Fibroblast of upper back skin (primary cell): Measurements from ENCODE around the gene ZWINT.

Experiments used
- DNase-seq: peaks from one replicate; pipeline ENCODE4 v3.0.0-alpha.2; 2013

The ZWINT gene, protein sequence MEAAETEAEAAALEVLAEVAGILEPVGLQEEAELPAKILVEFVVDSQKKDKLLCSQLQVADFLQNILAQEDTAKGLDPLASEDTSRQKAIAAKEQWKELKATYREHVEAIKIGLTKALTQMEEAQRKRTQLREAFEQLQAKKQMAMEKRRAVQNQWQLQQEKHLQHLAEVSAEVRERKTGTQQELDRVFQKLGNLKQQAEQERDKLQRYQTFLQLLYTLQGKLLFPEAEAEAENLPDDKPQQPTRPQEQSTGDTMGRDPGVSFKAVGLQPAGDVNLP

DNA sequence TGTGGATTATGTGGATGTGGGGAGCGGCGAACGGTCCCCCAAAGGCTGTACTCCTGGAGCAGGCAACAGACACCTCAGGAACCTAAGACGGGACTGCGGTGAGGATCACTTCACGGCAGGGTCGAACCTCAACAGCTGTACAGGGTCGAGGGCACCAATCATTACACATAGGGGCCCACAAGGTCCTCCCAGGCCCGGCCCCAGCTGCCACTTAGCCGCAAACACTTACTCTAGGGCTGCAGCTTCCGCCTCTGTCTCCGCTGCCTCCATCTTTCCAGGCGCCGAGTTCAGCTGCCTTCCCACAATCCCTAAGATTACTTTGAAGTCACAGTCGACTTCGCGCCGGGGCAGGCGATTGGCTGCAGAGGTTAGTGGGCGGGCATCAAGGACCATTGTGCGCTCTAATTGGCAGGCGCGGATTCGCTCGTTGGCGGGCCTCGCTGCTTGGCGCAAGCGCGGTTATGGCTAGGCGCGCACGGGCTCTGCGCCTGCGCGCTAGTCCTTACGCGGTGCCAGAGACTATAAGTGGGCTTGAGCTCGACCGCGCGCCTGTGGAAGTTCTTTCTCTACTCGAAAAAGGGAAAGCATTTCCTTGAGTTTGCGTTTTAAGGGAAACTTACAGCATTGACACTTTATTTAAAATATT lies at the start of gene ZWINT:
Gene ZWINT, minus strand, starts transcription at position 293 of the 646 bp plus-strand sequence. Its CDS starts 23 bp downstream, at position 270.
- DNase-seq = peak; percentile 97

DNA sequence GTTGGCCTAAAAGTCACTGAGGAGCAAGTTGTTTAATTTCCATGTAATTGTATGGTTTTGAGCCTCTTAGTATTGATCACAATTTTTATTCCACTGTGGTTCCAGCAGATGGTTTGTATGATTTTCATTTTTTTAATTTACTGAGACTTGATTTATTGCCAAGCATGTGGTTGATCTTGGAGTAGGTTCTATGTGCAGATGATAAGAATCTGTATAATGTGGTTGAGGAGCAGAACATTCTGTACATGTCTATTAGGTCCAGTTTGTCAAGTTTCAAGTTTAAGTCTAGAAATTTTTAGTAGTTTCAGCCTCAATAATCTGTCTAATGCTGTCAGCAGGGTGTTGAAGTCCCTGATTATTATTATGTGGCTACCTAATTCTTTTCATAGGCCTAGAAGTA lies 22.7 kb upstream of the ZWINT start:
- no peak for DNase-seq

DNA sequence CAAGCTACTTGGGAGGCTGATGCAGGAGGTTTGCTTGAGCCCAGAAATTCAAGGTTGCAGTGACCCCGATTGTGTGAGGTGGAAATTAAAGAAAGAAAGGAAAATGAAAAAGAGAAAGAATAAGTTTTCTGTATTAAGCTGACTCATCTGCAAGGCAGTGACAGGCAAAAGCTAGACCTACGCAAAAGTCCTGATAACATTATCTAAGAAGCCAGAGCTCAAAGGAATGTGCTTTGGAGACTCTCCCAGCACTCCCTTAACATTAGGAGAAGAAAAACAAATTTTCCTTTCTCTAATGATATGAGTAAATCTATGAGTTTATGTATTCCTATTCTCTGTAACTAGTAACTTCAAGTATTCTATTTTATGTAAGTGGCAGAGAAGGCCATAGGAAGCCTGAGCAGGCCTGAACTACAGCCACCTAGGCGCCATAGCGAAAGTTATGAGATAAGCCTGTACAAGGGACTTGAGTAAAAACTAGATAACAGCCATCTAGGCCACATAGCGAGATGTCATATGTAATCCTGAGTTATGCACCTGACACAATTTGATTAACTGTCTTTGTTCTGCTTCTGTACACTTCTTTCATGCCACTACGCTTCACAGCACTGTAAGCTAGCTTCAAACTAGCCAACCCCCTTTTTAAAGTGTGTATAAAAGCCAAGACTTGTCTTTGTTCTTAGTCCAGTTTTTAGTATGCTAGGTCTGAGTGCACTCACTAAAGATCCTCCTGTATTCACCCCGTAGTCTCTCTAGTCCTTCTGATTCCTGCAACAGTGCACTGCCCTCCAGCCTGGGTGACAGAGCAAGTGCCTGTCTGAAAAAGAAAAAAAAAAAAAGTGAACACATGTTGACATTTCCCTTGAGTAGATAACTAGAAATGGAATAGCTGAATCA lies 9.4 kb upstream of the ZWINT start:
- DNase-seq = no peak

DNA sequence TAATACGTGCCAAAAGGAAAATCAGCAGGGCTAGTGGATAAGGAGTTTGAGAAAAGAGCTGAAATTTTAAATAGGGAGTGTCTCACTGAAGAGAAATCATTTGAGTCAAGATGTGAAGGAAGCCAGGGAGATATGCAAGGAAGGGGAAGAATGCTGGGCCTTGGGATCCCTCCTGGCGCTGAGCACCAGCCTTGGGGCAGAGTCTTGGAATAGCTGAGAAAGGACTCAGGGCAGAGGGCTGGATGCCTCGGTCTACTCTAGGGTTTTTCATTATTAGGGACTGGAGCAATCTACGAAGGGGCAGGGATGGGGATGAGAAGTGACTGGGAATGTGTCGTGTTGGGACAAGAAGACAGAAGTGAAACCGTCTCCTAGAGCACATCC lies 484 bp downstream of the ZWINT start:
- DNase-seq = no peak

DNA sequence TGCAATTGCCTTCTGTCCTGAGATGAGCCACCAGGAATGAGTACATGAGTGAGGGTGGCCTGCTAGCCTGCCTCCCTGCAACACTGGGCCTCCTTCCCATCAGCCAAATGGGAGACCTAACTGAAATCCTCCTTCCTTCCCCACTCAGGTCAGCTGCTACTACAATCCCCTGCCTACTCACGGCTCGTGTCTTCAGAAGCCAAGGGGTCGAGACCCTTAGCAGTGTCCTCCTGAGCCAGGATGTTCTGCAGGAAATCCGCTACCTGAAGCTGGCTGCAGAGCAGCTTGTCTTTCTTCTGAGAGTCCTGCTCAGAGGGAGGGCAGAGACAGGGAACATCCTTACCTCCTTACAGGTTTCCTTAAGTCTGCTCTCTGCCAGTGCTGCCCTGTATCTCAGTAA lies 1.2 kb downstream of the ZWINT start:
- DNase-seq = no peak

DNA sequence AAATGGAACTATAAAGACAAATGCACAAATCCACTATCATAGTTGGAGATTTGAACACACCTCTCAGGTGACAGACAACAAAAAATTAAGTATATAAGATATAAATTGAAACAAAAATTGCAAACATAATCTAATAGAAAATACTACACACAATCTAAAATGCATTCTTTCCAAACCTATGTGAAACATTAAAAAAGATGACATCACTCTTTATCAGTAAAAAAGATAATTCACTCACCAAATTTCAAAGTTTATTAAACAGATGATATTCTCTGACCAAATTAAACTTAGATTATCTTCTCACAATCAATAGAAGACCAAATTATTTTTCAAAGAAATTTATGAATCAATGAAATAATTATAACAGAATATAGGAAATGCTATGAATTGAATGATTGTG lies 4.0 kb downstream of the ZWINT start:
- no peak for DNase-seq

DNA sequence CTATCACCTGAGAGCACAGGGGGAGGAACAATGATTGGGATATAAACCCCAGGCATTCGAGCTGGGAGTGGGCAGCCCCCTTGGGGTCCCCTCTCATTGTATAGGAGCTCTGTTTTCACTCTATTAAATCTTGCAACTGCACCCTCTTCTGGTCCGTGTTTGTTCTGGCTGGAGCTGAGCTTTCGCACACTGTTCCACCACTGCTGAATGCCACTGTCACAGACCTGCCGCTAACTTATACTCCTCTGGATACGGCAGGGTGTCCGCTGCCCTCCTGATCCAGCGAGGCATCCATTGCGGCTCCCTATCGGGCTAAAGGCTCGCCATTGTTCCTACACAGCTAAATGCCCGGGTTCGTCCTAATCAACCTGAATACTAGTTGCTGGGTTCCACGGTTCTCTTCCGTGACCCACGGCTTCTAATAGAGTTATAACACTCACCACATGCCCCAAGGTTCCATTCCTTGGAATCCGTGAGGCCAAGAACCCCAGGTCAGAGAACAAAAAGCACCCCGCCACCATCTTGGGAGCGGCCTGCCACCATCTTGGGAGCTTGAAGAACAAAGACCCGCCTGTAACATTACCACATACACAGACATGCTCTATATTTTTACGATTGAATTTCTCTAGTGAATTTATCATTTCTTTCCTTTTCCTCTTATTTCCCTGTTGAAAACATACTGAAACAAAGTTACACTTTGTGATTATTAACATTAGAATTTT lies 9.0 kb downstream of the ZWINT start:
- DNase-seq = no peak

DNA sequence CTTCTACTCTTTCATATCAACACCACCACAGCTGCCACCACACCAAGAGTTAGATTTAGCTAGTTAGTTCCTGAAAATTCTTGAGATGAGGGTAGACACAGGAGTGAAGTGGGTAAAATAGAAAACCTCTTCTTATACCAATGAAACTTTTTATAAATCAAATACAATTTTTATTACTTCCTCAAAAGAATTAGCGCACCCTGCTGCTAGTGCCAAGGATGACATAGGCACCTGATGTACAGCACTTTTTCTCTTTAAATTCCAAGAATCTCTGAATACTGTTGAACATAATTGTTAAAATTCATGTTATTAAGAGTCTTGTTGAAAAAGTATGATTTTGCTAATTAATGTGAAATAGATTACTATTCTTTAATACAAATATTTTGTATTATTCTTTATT lies 11.4 kb downstream of the ZWINT start:
- no peak for DNase-seq

DNA sequence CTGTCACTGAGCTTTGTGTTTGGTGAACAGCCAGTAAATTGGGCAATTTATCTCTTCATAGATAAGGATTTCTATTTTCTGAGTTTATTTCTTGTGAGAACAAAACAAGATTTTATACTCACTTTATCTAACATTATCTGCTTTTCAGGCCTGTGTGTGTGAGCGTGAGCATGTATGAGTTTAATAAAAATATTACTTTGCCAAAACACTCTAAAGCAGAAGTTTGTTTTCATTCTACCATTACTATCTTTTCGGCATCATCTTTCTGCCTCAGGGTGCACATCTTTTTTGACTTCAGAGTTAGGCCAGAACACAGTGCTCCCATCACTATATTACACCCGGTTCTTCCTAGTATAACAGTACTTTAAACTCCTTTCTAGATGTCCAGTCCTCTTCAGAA lies 13.0 kb downstream of the ZWINT start:
- no peak for DNase-seq

DNA sequence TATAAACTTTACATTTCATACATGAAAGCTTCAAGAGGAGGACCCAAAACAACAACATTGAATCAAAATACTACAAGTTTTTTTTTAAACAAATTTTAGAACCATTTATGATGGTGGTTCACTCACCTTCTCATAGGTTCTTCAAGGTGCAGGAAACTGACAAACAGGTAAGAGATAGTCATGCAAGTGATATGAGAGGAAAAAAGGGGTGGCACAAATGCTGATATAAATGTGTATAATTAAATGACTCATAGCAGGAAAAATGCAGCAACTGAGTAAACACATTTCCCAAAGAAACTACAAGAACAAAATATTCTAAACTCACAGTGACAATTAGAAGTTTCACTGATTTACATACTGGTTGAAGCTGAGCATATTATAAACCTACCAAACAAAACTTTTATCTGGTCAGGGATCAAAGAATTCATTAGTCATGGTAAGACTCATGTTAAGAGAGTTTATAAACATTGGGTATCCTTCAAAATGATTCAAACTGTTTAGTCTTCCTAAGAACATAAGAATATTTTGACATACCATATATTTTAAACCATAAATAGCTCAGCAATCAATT lies 14.1 kb downstream of the ZWINT start:
- no peak for DNase-seq

DNA sequence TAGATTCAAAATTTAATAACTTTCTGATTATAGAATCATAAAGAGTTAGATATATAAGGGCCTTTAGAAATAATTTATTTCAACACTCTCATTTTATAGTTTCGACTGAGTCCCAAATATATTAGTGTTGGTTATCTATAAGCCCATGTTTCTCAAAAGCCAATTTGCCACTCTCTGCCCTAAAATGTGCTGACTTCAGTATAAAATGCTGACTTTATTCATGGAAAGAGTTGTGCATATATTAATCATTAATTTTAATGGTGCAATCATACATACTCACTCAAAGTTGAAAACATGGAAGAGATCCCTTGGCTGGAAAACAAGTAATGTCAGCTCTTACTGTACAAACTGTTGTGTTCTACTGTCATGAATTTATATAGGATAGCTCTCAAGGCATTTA lies 19.4 kb downstream of the ZWINT start:
- DNase-seq = no peak

DNA sequence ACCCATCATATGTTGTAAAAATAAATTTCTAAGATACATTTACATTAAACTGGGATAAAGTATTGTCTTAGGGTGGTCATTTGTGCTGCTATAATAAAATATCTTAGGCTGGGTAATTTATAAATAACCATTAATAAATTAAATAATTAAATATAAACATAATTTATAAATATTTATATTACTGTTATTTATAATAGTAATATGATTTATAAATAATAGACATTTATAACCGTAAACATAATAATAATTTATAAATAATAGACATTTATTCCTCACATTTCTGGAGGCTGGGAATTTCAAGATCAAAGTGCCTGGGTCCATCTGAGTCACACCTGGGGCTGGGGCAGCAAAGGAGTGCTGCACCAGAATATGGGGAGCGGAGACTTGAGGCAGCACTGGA lies 31.1 kb downstream of the ZWINT start:
- DNase-seq = no peak

DNA sequence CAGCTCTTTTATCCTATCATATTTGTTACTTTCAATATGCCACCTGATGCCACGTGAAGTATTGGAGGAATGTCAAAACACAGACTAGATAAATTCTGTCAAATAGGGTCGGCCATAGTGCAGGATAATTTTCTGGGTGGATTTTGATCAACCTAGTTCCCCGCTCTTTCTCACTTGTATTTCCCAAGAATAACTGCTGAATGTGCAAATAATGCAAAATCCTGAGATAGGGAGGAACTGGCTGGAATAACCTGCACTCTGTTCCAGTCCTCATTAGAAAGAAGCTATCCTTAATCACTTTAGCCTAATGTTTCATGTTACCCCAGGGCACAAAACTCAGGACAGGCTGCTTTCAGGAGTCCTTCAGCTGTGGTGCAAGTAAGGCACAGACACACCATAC lies 33.9 kb downstream of the ZWINT start:
- no peak for DNase-seq

DNA sequence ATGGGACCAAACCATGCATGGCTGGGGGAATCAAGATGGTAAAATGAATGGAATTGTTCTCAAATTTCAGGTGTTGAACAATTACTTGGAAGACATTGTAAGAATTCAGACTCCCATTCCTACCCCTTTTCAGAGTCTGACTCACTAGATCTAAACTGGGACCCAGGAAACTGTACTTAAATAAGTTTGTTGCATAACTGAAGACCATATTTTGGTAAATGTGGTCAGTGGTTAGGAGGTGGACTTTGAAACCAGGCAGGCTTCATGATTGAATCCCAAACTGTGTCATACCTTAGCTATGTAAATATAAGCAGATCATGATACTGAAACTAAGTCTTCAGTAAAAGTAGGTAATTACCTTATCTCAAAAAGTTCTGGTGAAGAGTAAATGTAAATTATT lies 41.7 kb downstream of the ZWINT start:
- DNase-seq = no peak

DNA sequence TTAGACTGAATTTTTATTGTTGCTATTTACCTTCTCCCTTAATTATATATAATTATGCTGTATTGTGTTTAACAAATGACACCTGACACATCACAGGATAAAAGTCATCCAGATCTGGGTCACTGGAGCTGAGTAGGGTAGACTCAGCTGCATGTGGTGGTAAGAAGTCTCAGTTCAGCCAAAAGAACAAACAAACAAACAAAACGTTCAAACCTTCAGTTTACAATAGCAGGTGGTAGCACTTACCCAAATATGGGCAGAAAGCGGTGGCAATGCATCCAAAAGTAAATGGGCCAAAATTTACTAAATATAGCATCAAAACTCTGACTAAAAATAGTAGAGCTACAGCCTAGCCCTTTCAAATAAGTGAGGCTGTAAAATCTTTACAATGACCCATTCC lies 42.2 kb downstream of the ZWINT start:
- DNase-seq = no peak

DNA sequence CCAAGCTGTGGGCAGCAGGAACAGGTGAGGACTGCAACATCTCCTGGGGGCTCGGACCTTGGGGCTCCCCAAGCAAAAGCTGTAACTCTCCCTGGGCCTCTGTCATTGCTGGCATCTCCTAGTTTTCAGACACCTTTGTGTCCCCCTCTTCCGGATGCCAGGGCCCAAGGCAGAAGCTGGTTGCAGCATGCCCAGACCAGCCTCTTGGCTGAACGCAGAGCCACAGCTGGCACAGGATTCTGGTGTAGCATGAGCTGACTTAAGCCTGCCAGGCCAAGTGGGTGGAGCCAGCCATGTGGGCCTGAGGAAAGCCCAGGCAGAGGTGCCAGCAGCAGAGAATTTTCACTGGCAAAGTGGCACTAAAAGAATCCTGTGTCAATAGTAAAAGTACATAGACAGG lies 43.5 kb downstream of the ZWINT start:
- no peak for DNase-seq

DNA sequence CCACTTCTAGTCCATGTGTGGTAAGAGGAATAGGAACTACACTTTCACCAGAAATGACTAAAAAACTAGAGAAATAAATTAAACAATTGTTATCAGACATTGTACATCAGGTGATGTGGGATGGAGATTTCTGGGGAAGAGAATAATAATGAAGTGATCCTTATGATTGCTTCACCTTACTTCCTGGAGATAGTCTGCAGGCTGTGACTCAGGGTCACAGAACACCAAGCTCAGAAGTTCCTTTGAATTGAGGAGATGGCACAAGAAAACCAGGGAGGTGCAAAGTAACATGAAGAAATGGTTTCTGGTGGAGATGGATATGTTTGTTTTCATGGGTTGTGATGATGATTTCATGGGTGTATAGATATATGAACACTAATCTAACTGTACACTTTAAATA lies 44.5 kb downstream of the ZWINT start:
- DNase-seq = no peak
